ENCODE measurements around the gene TUBGCP6.

DNA sequence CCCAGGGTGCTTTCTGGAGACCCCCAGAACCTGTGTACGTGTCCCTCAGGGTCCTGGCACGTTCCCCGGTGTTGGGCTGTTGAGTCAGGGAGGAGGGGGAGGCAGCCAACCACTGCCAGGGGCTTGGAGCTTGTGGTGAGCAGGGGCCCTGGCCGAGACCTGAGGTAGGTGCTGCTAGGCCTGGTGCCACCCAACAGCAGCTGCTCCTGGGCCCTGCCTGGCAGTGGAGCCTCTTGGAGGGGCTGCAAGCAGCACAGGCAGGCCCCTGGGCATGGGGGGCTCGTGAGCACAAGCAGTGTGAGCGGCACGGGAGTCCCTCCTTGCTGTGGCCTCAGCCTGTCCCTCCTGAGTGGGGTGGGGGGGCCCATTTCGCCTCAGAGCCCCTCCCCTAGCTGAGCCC lies 51.2 kb downstream of the TUBGCP6 start:
- TF ChIP-seq POLR2AphosphoS5 (IDR thresholded peaks at IDR 0.05; ENCODE audit: insufficient read depth, low read depth, low read length) (no peak), POLR2A (IDR thresholded peaks at IDR 0.05; ENCODE audit: low read depth, low read length) (no peak)

Data from endothelial cell of umbilical vein (primary cell).